HepG2 (cell line): Measurements from ENCODE around the gene ADAT3. TPM values are rescaled to one million over a fixed set of nuclear protein-coding genes. Genes with fewer than 3 reads are reported as not detected.
"Not testable (repeated sequence)": the region's sequence is repeated elsewhere in the genome, so short reads cannot be mapped to it uniquely, and the experiment has no call there.

Source experiments
- DR1 ChIP-seq: sonication (generic); formaldehyde crosslinking; IDR thresholded peaks from 2 replicates; pipeline ENCODE4 v1.8.0; 2021; ENCODE audit warnings: mild to moderate bottlenecking, missing genetic modification reagents, inconsistent platforms
- GATAD1 ChIP-seq: IDR thresholded peaks from 2 replicates; pipeline ENCODE4 v1.6.1; 2016; ENCODE audit warnings: missing genetic modification reagents, missing compliant biosample characterization
- GMEB1 ChIP-seq: sonication (generic); formaldehyde crosslinking; IDR thresholded peaks from 2 replicates; pipeline ENCODE4 v1.5.1; 2020; ENCODE audit warnings: missing genetic modification reagents, mild to moderate bottlenecking, borderline replicate concordance
- KDM2A ChIP-seq: sonication (generic); formaldehyde crosslinking; IDR thresholded peaks from 2 replicates; pipeline ENCODE4 v1.4.0; 2020; ENCODE audit warnings: low read depth, missing genetic modification reagents, borderline replicate concordance
- MAX ChIP-seq: IDR thresholded peaks from 2 replicates; pipeline ENCODE4 v1.6.1; 2012; ENCODE audit warnings: inconsistent platforms
- NR2C2 ChIP-seq: sonication (generic); formaldehyde crosslinking; IDR thresholded peaks from 2 replicates; pipeline ENCODE4 v1.4.0; 2020; ENCODE audit warnings: missing genetic modification reagents, mild to moderate bottlenecking, moderate library complexity, borderline replicate concordance
- POLR2AphosphoS5 ChIP-seq: IDR thresholded peaks from 2 replicates; pipeline ENCODE4 v1.6.1; 2012; ENCODE audit warnings: low read depth, low read length
- TFDP1 ChIP-seq: IDR thresholded peaks from 2 replicates; pipeline ENCODE4 v1.6.1; 2016; ENCODE audit warnings: missing compliant biosample characterization, missing genetic modification reagents, borderline replicate concordance
- THAP11 ChIP-seq: IDR thresholded peaks from 2 replicates; pipeline ENCODE4 v1.6.1; 2016; ENCODE audit warnings: missing biosample characterization, missing genetic modification reagents
- ZBTB40 ChIP-seq, 2 experiments: fragments of 450-650 bp in 1 of 2; sonication (generic) in 1 of 2; formaldehyde crosslinking in 1 of 2; IDR thresholded peaks; 2 replicates each; pipeline versions ENCODE4 v1.6.1 to v1.8.0; 2016 to 2022; ENCODE audit warnings: antibody characterized with exemption in 1 of 2, mild to moderate bottlenecking in 1 of 2, missing genetic modification reagents in 1 of 2
- ZFY ChIP-seq: sonication (generic); formaldehyde crosslinking; IDR thresholded peaks from 2 replicates; pipeline ENCODE4 v1.4.0; 2020; ENCODE audit warnings: missing genetic modification reagents
- polyA plus RNA-seq, 8 experiments: library from polyadenylated mRNA; depleted of rRNA in 3 of 8; stranded (reverse) in 7 of 8; unstranded in 1 of 8; fragments of >200 nt; fragmentation: Illumina TruSeq in 4 of 8; extraction: Trizol in 4 of 8; gene quantifications; 2 replicates each; pipeline versions ENCODE4 v1.2.1 to v1.2.3, GENCODE V29; 2011 to 2016; ENCODE audit warnings: low read depth in 4 of 8, missing spikeins in 1 of 8, mixed read lengths in 1 of 8; ENCODE audit not compliant: insufficient read depth in 1 of 8
- total RNA-seq, 5 experiments: library from RNA; depleted of rRNA; stranded (reverse); fragments of >200 nt; fragmentation: Illumina TruSeq; extraction: Trizol; gene quantifications; 2 replicates each; pipeline ENCODE4 v1.2.3, GENCODE V29; 2016; ENCODE audit warnings: low read depth in 1 of 5

Gene ADAT3
- total and polyA plus RNA-seq, 2 of the 13 experiments (the other 11 are each of a cell fraction or from before 2014, with no cell fraction given) = 0.95 to 3.5 TPM

- 0 out of 2 replicates have a peak, but pooled peaks have one; percentile 19 for TF ChIP-seq MAX
- peak; percentile 83; the same call in 1 of the 2 replicates for TF ChIP-seq GMEB1 (CRISPR knock-in tag)
- TF ChIP-seq NR2C2 (CRISPR knock-in tag) = peak; percentile 52
- TF ChIP-seq THAP11 (CRISPR knock-in tag) = peak; percentile 88
- peak; percentile 79; the same call in 1 of the 2 replicates for TF ChIP-seq KDM2A (CRISPR knock-in tag)
- peak; percentile 69; the same call in 1 of the 2 replicates for TF ChIP-seq TFDP1
- 0 out of 2 replicates have a peak, but pooled peaks have one; percentile 3 for TF ChIP-seq DR1 (CRISPR knock-in tag)
- TF ChIP-seq ZFY (CRISPR knock-in tag) = peak; percentile 45
- TF ChIP-seq GATAD1 (CRISPR knock-in tag) = peak; percentile 84
- TF ChIP-seq POLR2AphosphoS5 = peak; percentile 46; the same call in 1 of the 2 replicates
- peak; percentile 58 for TF ChIP-seq ZBTB40 (IDR thresholded peaks at IDR 0.05)
- TF ChIP-seq ZBTB40 (CRISPR knock-in tag; IDR thresholded peaks at IDR 0.05) = not testable (repeated sequence)
Measured at GRCh38 chr19:1885398-1886119, 19.6 kb upstream of the ADAT3 start, which contains the start of gene ABHD17A (continued).
